OCI-LY7 (cell line): ENCODE data around the gene TGM5.

Experiments used
- CTCF ChIP-seq: fragments of 200-600 bp; sonication (generic); conservative IDR thresholded peaks from 2 replicates; pipeline ENCODE4 v1.5.1; 2014; ENCODE audit warnings: mild to moderate bottlenecking, antibody characterized with exemption, low read length, moderate library complexity, mixed read lengths
- EZH2phosphoT487 ChIP-seq: fragments of 200-600 bp; sonication (generic); IDR thresholded peaks from 2 replicates; pipeline ENCODE4 v1.6.1; 2018; ENCODE audit warnings: low read depth, borderline replicate concordance, mild to moderate bottlenecking, mixed run types, antibody characterized with exemption, low read length, moderate library complexity, mixed read lengths

GRCh38 chr15:43194795-43195194 is 71.9 kb downstream of the TGM5 start:
- no peak for TF ChIP-seq CTCF
- TF ChIP-seq EZH2phosphoT487, result no peak
